ENCODE measurements around the gene KCNA3. TPM values are rescaled to one million over a fixed set of nuclear protein-coding genes. Genes with fewer than 3 reads are reported as not detected.

Gene KCNA3
- total and polyA plus RNA-seq, 2 of the 8 experiments (the other 6 are each of a cell fraction or from before 2014, with no cell fraction given), result 0.95 to 1.1 TPM

DNA sequence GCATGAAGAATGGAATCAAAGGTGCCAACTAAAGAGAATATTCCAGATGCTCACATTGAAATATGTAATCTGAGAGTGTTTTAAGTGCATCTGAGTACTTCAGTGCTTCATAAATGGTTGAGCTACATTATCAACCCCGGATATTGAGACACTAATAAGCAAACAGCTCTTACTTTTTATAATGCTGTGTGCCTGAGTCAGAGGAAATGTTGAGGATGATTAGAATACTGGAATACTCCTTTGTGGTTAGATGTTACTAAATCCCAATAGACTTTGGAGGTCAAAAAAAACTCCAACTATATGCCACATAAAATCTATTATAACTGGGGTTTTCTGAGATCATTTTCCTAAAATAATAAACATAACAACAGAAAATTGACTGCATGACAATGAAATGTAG is 12.5 kb upstream of the KCNA3 start:
- no peak overlapping the region for H4K91ac ChIP-seq (replicated peaks; ENCODE audit: insufficient read length, low read length)
- TF ChIP-seq CHD1 (IDR thresholded peaks at IDR 0.05; ENCODE audit: low read depth, low read length), result no peak
- TF ChIP-seq, protein P1, sequence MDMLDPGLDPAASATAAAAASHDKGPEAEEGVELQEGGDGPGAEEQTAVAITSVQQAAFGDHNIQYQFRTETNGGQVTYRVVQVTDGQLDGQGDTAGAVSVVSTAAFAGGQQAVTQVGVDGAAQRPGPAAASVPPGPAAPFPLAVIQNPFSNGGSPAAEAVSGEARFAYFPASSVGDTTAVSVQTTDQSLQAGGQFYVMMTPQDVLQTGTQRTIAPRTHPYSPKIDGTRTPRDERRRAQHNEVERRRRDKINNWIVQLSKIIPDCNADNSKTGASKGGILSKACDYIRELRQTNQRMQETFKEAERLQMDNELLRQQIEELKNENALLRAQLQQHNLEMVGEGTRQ (IDR thresholded peaks at IDR 0.05; ENCODE audit: low read length), result no peak
- no peak for TF ChIP-seq POLR2AphosphoS5 (IDR thresholded peaks at IDR 0.05; ENCODE audit: low read depth, low read length)

More for the DNA sequence above, 12.5 kb upstream of the KCNA3 start:
- no peak for FAIRE-seq
- WGBS, 2 experiments (ENCODE audit: extremely low coverage in 1 of 2, insufficient coverage in 1 of 2, insufficient read length in 1 of 2, insufficient replicate concordance in 2 of 2, low coverage in 1 of 2, low lambda C conversion rate in 2 of 2, missing lambda C conversion rate in 1 of 2), result 79% methylated on average over 1 of the region's 1 CpG; no CpG with 5 or more reads in 1 of the 2 experiments
- DNase-seq (ENCODE audit: low read depth in 1 of 2, low spot score in 2 of 2), result no peak
- Histone ChIP-seq H2BK120ac (replicated peaks; ENCODE audit: low read depth, low read length) (no peak overlapping the region), H3K23me2 (ENCODE audit: low read depth, low read length) (no peaks in the 10 kb centered on the region), H4K5ac (ENCODE audit: insufficient read length, low read depth, low read length) (no peak overlapping the region), H2BK15ac (ENCODE audit: low read length) (no peak overlapping the region), H2BK5ac (ENCODE audit: low read depth, low read length) (no peak overlapping the region), H3K56ac (replicated peaks; ENCODE audit: insufficient read length, low read depth, low read length) (no peak overlapping the region), H3K27me3 (replicated peaks in 1 of 4; ENCODE audit: control insufficient read depth in 3 of 4, extremely low read depth in 1 of 4, insufficient read depth in 3 of 4, low read length in 3 of 4) (no peaks in the 10 kb centered on the region), H2AFZ (ENCODE audit: low read length) (no peak overlapping the region), H3K79me2 (ENCODE audit: control insufficient read depth in 1 of 2, insufficient read depth in 2 of 2, low read length in 2 of 2) (no peaks in the 10 kb centered on the region), H3K27ac (ENCODE audit: low read depth, low read length) (no peak overlapping the region), H3K79me1 (ENCODE audit: low read depth, low read length) (no peaks in the 10 kb centered on the region), H3K4me3 (ENCODE audit: extremely low read depth in 1 of 4, insufficient read depth in 2 of 4, low read depth in 3 of 4, low read length in 4 of 4) (no peak overlapping the region), H3K9me3 (ENCODE audit: insufficient read depth in 2 of 2, low read depth in 1 of 2, low read length in 1 of 2) (no peaks in the 10 kb centered on the region), H3K4me2 (ENCODE audit: insufficient read depth in 1 of 2, low read depth in 2 of 2, low read length in 2 of 2) (no peak overlapping the region), H3K4ac (replicated peaks; ENCODE audit: insufficient read length, low read depth, low read length) (no peak overlapping the region), H2AK5ac (ENCODE audit: low read depth, low read length) (no peak overlapping the region), H3K18ac (ENCODE audit: extremely low read depth, low read length) (no peak overlapping the region), H3K4me1 (replicated peaks in 1 of 4; ENCODE audit: control insufficient read depth in 3 of 4, insufficient read depth in 4 of 4, low read length in 3 of 4) (peaks cover 0 to 5% (median 0%) of the 10 kb centered on the region in 4 experiments; a peak in 1 of 7 replicates), H3K23ac (ENCODE audit: insufficient read length) (no peak overlapping the region), H3K36me3 (ENCODE audit: control insufficient read depth in 2 of 4, insufficient read depth in 4 of 4, low read length in 3 of 4) (no peaks in the 10 kb centered on the region), H2BK12ac (ENCODE audit: low read depth, low read length) (no peak overlapping the region), H4K20me1 (replicated peaks in 1 of 2; ENCODE audit: control insufficient read depth in 1 of 2, insufficient read depth in 2 of 2, low read length in 2 of 2) (no peaks in the 10 kb centered on the region), H4K8ac (ENCODE audit: extremely low read depth, insufficient read depth, low read length) (no peak overlapping the region), H2BK20ac (ENCODE audit: low read length) (no peak overlapping the region), H3K9ac (replicated peaks in 1 of 4; ENCODE audit: extremely low read depth in 1 of 4, low read depth in 3 of 4, low read length in 3 of 4) (no peak overlapping the region), H3K14ac (ENCODE audit: insufficient read length) (no peak overlapping the region)
- ChIA-PET POLR2A (ENCODE audit: partially characterized antibody) (no interaction called here), CTCF (ENCODE audit: partially characterized antibody) (interaction anchor here (1.2 to 1.5 kb wide), 2 partner anchors 78 to 163 kb away, joined by 3 to 5 read pairs; no protein-coding TSS in a partner anchor)
